GM04503 (cell line): Measurements from ENCODE around the gene MGAT5.

Source experiments
- DNase-seq: peaks from one replicate; pipeline ENCODE4 v3.0.0-alpha.2; 2012; ENCODE audit warnings: low read depth

Gene MGAT5

GRCh38 chr2:134421556-134422328 lies 167.9 kb downstream of the MGAT5 start:
- no peak for DNase-seq

- no peak for DNase-seq
Measured at GRCh38 chr2:134425724-134426496, 172.0 kb downstream of the MGAT5 start.

GRCh38 chr2:134426721-134427120 lies 172.8 kb downstream of the MGAT5 start:
- no peak for DNase-seq

GRCh38 chr2:134429886-134430285 lies 176.0 kb downstream of the MGAT5 start:
- no peak for DNase-seq

- no peak for DNase-seq
Measured at GRCh38 chr2:134431838-134432434, 178.1 kb downstream of the MGAT5 start.

GRCh38 chr2:134432435-134432883 lies 178.6 kb downstream of the MGAT5 start:
- DNase-seq, result no peak

- no peak for DNase-seq
Measured at GRCh38 chr2:134433469-134433868, 179.6 kb downstream of the MGAT5 start.

GRCh38 chr2:134433979-134434378 lies 180.1 kb downstream of the MGAT5 start:
- no peak for DNase-seq

- DNase-seq, result no peak
Measured at GRCh38 chr2:134435505-134435904, 181.6 kb downstream of the MGAT5 start.

GRCh38 chr2:134435936-134436335 lies 182.1 kb downstream of the MGAT5 start:
- no peak for DNase-seq

- no peak for DNase-seq
Measured at GRCh38 chr2:134436706-134437105, 182.8 kb downstream of the MGAT5 start.

GRCh38 chr2:134438371-134438770 lies 184.5 kb downstream of the MGAT5 start:
- no peak for DNase-seq

GRCh38 chr2:134440336-134440909 lies 186.6 kb downstream of the MGAT5 start:
- DNase-seq, result no peak

- no peak for DNase-seq
Measured at GRCh38 chr2:134441153-134441863, 187.4 kb downstream of the MGAT5 start.

- DNase-seq, result no peak
Measured at GRCh38 chr2:134443814-134444480, 190.1 kb downstream of the MGAT5 start.

- DNase-seq, result no peak
Measured at GRCh38 chr2:134445116-134445515, 191.2 kb downstream of the MGAT5 start.

GRCh38 chr2:134445985-134446382 lies 192.1 kb downstream of the MGAT5 start:
- DNase-seq, result no peak

- no peak for DNase-seq
Measured at GRCh38 chr2:134446383-134447017, 192.6 kb downstream of the MGAT5 start.

- no peak for DNase-seq
Measured at GRCh38 chr2:134447669-134448068, 193.8 kb downstream of the MGAT5 start.

- DNase-seq, result no peak
Measured at GRCh38 chr2:134448650-134449049, 194.8 kb downstream of the MGAT5 start.

GRCh38 chr2:134449157-134449556 lies 195.3 kb downstream of the MGAT5 start:
- no peak for DNase-seq
